ACHN (cell line): ENCODE data around the gene SCMH1.
A peak's percentile ranks its signal among the peaks of the same experiment; 100 is the strongest.

Source experiments
- DNase-seq: peaks from one replicate; pipeline ENCODE4 v3.0.0-alpha.2; 2015
- in situ Hi-C: cut with HindIII; loops from 2 replicates; pipeline ENCODE4 v1.10.0; 2017; ENCODE audit warnings: low sequenced_read_pairs, low pct_ligation_motif_present, low pct_unique_long_range_greater_than_20kb

Gene SCMH1

GRCh38 chr1:41003127-41003639, 238.9 kb downstream of the SCMH1 start:
- DNase-seq: peak; percentile 10
- in situ Hi-C loops: no loop called here

- in situ Hi-C loops: no loop called here
- DNase-seq: no peak
Measured at GRCh38 chr1:40998668-40999067, 243.4 kb downstream of the SCMH1 start.

GRCh38 chr1:40997096-40997495, 245.0 kb downstream of the SCMH1 start:
- in situ Hi-C loops: no loop called here
- DNase-seq: no peak

- no peak for DNase-seq
- in situ Hi-C loops: no loop called here
Measured at GRCh38 chr1:40989066-40989465, 253.0 kb downstream of the SCMH1 start.

GRCh38 chr1:40988280-40988679, 253.8 kb downstream of the SCMH1 start:
- no peak for DNase-seq
- in situ Hi-C loops: no loop called here

- in situ Hi-C loops: no loop called here
- DNase-seq: no peak
Measured at GRCh38 chr1:40987439-40988276, 254.4 kb downstream of the SCMH1 start.

- in situ Hi-C loops: no loop called here
- DNase-seq: no peak
Measured at GRCh38 chr1:40986956-40987355, 255.2 kb downstream of the SCMH1 start.

- in situ Hi-C loops: no loop called here
- no peak for DNase-seq
Measured at GRCh38 chr1:40986328-40986783, 255.8 kb downstream of the SCMH1 start.

GRCh38 chr1:40985875-40986274, 256.2 kb downstream of the SCMH1 start:
- in situ Hi-C loops: no loop called here

GRCh38 chr1:40985161-40985560, 256.9 kb downstream of the SCMH1 start:
- DNase-seq: no peak
- in situ Hi-C loops: no loop called here

More at GRCh38 chr1:40985875-40986274, 256.2 kb downstream of the SCMH1 start:
- no peak for DNase-seq

- DNase-seq: no peak
- in situ Hi-C loops: no loop called here
Measured at GRCh38 chr1:40984531-40984930, 257.6 kb downstream of the SCMH1 start.

GRCh38 chr1:40984066-40984465, 258.0 kb downstream of the SCMH1 start:
- in situ Hi-C loops: no loop called here
- no peak for DNase-seq

GRCh38 chr1:40983286-40983685, 258.8 kb downstream of the SCMH1 start:
- in situ Hi-C loops: no loop called here
- DNase-seq: no peak

GRCh38 chr1:40982721-40983120, 259.4 kb downstream of the SCMH1 start:
- in situ Hi-C loops: no loop called here
- DNase-seq: no peak

- in situ Hi-C loops: no loop called here
- no peak for DNase-seq
Measured at GRCh38 chr1:40981691-40982448, 260.2 kb downstream of the SCMH1 start.

- peak; percentile 49 for DNase-seq
- in situ Hi-C loops: no loop called here
Measured at GRCh38 chr1:40980453-40981121, 261.5 kb downstream of the SCMH1 start.

- no peak for DNase-seq
- in situ Hi-C loops: no loop called here
Measured at GRCh38 chr1:40980068-40980452, 262.0 kb downstream of the SCMH1 start.

GRCh38 chr1:40979241-40980067, 262.7 kb downstream of the SCMH1 start, which contains the start of gene CTPS1:
CTPS1 (plus strand) TSS chr1:40979696; CDS start chr1:40983291, 3,595 bp downstream.
- in situ Hi-C loops: no loop called here
- DNase-seq: peak; percentile 88
